DOHH2 (cell line): ENCODE results near the gene POU5F1.
"Not testable (repeated sequence)": the region's sequence is repeated elsewhere in the genome, so short reads cannot be mapped to it uniquely, and the experiment has no call there.

ENCODE experiments used
- H3F3A ChIP-seq: fragments of 200-600 bp; sonication (generic), shearing (Covaris generic); 2 replicates; pipeline ENCODE4 v1.6.0; 2016; ENCODE audit warnings: antibody characterized with exemption, mild to moderate bottlenecking; ENCODE audit not compliant: control insufficient read depth, insufficient read depth
- H3K27ac ChIP-seq: fragments of 200-600 bp; sonication (generic); 2 replicates; pipeline ENCODE4 v1.5.1; 2014; ENCODE audit warnings: low read depth, mild to moderate bottlenecking, low read length, moderate library complexity
- H3K27me3 ChIP-seq: fragments of 200-600 bp; sonication (generic); 2 replicates; pipeline ENCODE4 v1.6.1; 2014; ENCODE audit warnings: mild to moderate bottlenecking, low read length, mixed read lengths; ENCODE audit not compliant: control insufficient read depth
- H3K36me3 ChIP-seq: fragments of 200-600 bp; sonication (generic); 2 replicates; pipeline ENCODE4 v1.6.1; 2014; ENCODE audit warnings: mild to moderate bottlenecking, low read length, moderate library complexity, mixed read lengths; ENCODE audit not compliant: control insufficient read depth
- H3K4me1 ChIP-seq: fragments of 200-600 bp; sonication (generic); 2 replicates; pipeline ENCODE4 v1.6.1; 2014; ENCODE audit warnings: mild to moderate bottlenecking, low read length, mixed read lengths; ENCODE audit not compliant: control insufficient read depth
- H3K4me2 ChIP-seq: fragments of 200-600 bp; sonication (generic); 2 replicates; pipeline ENCODE4 v1.6.0; 2014; ENCODE audit warnings: mild to moderate bottlenecking, low read length, moderate library complexity
- H3K4me3 ChIP-seq: fragments of 200-600 bp; sonication (generic); 2 replicates; pipeline ENCODE4 v1.5.1; 2014; ENCODE audit warnings: mild to moderate bottlenecking, low read length, mixed read lengths
- H3K79me2 ChIP-seq: fragments of 200-600 bp; sonication (generic); 2 replicates; pipeline ENCODE4 v1.6.1; 2014; ENCODE audit warnings: mild to moderate bottlenecking, low read length, mixed read lengths; ENCODE audit not compliant: control insufficient read depth
- H3K9me2 ChIP-seq: fragments of 200-600 bp; sonication (generic); replicated peaks from 2 replicates; pipeline ENCODE4 v1.6.1; 2014; ENCODE audit warnings: mild to moderate bottlenecking, low read length, mixed read lengths; ENCODE audit not compliant: control insufficient read depth
- H3K9me3 ChIP-seq: fragments of 200-600 bp; sonication (generic); 2 replicates; pipeline ENCODE4 v1.6.1; 2014; ENCODE audit warnings: antibody characterized with exemption, low read length, mixed read lengths; ENCODE audit not compliant: control insufficient read depth, insufficient read depth
- H4K20me1 ChIP-seq: fragments of 200-600 bp; sonication (generic); 2 replicates; pipeline ENCODE4 v1.6.0; 2014; ENCODE audit warnings: low read depth, mild to moderate bottlenecking, antibody characterized with exemption, low read length, moderate library complexity; ENCODE audit not compliant: control insufficient read depth, insufficient read depth
- EZH2phosphoT487 ChIP-seq: fragments of 200-600 bp; sonication (generic); IDR thresholded peaks from 2 replicates; pipeline ENCODE4 v1.6.1; 2017; ENCODE audit warnings: borderline replicate concordance, mild to moderate bottlenecking, antibody characterized with exemption, low read length, moderate library complexity, mixed read lengths
- TF ChIP-seq, protein P1 (sequence below): fragments of 200-600 bp; sonication (generic); IDR thresholded peaks from one replicate; pipeline ENCODE4 v1.5.1; 2014; ENCODE audit warnings: antibody characterized with exemption, mild to moderate bottlenecking, low read depth, low read length; ENCODE audit not compliant: poor library complexity, severe bottlenecking

The POU5F1 gene

DNA sequence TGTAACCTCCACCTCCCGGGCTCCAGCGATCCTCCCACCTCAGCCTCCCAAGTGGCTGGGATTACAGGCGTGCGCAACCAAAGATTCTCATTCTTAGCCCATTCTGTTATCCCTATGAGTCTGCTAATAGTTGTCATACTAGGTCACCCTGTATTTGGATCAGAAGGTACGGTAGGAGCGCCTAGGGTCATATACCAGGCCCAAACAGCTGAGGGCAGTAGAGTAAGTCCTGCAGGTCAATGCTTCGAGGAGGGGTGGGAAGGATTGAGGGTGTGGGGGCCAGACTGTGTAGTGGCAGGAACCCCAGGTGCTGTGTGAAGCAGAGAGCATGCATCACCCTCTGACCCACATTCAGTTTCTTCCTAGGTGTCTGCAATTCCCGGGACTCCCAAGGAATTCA is 22.7 kb upstream of the POU5F1 start:
- Histone ChIP-seq H3K27ac (no peak overlapping the region), H3K27me3 (no peaks in the 10 kb centered on the region), H3K9me3 (no peaks in the 10 kb centered on the region), H3K4me1 (peaks cover 21% of the 10 kb centered on the region), H3K9me2 (no peaks in the 10 kb centered on the region), H3K79me2 (peaks cover 14% of the 10 kb centered on the region), H3K4me3 (no peak overlapping the region), H3K4me2 (no peak overlapping the region), H4K20me1 (no peaks in the 10 kb centered on the region), H3K36me3 (peaks cover 8% of the 10 kb centered on the region; the same call in 1 of the 2 replicates), H3F3A (peaks cover 12% of the 10 kb centered on the region; the same call in 1 of the 2 replicates)
- no peak for TF ChIP-seq EZH2phosphoT487
- TF ChIP-seq, protein P1, sequence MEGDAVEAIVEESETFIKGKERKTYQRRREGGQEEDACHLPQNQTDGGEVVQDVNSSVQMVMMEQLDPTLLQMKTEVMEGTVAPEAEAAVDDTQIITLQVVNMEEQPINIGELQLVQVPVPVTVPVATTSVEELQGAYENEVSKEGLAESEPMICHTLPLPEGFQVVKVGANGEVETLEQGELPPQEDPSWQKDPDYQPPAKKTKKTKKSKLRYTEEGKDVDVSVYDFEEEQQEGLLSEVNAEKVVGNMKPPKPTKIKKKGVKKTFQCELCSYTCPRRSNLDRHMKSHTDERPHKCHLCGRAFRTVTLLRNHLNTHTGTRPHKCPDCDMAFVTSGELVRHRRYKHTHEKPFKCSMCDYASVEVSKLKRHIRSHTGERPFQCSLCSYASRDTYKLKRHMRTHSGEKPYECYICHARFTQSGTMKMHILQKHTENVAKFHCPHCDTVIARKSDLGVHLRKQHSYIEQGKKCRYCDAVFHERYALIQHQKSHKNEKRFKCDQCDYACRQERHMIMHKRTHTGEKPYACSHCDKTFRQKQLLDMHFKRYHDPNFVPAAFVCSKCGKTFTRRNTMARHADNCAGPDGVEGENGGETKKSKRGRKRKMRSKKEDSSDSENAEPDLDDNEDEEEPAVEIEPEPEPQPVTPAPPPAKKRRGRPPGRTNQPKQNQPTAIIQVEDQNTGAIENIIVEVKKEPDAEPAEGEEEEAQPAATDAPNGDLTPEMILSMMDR, result no peak

DNA sequence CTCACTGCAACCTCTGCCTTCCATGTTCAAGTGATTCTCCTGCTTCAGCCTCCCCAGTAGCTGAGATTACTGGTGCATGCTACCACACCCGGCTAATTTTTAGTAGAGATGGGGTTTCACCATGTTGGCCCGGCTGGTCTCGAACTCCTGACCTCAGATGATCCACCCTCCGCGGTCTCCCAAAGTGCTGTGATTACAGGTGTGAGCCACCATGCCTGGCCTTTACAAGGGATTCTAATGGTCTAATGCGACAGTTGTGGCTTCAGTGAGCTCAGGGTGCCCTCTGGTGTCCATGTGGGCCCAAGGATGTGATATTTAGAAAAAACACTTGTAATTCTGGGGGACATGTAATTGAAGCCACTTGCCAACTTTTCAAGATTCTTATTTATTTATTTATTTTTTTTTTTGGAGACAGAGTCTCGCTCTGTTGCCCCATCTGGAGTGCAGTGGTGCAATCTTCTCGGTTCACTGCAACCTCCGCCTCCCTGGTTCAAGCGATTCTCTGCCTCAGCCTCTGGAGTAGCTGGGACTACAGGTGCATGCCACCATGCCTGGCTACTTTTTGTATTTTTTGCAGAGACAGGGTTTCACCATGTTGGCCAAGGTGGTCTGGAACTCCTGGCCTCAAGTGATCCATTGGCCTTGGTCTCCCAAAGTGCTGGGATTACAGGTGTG is 22.1 kb upstream of the POU5F1 start:
- not testable (repeated sequence) for H3K4me2 ChIP-seq, H3K4me3 ChIP-seq, H3K27me3 ChIP-seq, H4K20me1 ChIP-seq, H3F3A ChIP-seq, H3K27ac ChIP-seq, H3K9me2 ChIP-seq, H3K9me3 ChIP-seq, H3K36me3 ChIP-seq
- Histone ChIP-seq H3K4me1 (peaks cover 21% of the 10 kb centered on the region), H3K79me2 (peaks cover 12% of the 10 kb centered on the region)
- TF ChIP-seq, protein P1, result peak; percentile 64

- no peak overlapping the region for H3K27ac ChIP-seq
- no peak overlapping the region for H3K4me3 ChIP-seq
- no peaks in the 10 kb centered on the region for H3K27me3 ChIP-seq
- no peaks in the 10 kb centered on the region for H4K20me1 ChIP-seq
- H3K9me3 ChIP-seq, result no peaks in the 10 kb centered on the region
- no peaks in the 10 kb centered on the region for H3K9me2 ChIP-seq
- H3K4me2 ChIP-seq, result no peak overlapping the region
- H3F3A ChIP-seq, result peaks cover 7% of the 10 kb centered on the region; the same call in 1 of the 2 replicates
- 0 out of 2 replicates have a peak, but pooled peaks cover 2% of the 10 kb centered on the region for H3K36me3 ChIP-seq
- no peak for TF ChIP-seq EZH2phosphoT487
- TF ChIP-seq, protein P1, result no peak
- H3K79me2 ChIP-seq, result peaks cover 3% of the 10 kb centered on the region; the same call in 1 of the 2 replicates
- H3K4me1 ChIP-seq, result peaks cover 16% of the 10 kb centered on the region
These were observed 20.0 kb upstream of the POU5F1 start for GRCh38 chr6:31190488-31190887.

DNA sequence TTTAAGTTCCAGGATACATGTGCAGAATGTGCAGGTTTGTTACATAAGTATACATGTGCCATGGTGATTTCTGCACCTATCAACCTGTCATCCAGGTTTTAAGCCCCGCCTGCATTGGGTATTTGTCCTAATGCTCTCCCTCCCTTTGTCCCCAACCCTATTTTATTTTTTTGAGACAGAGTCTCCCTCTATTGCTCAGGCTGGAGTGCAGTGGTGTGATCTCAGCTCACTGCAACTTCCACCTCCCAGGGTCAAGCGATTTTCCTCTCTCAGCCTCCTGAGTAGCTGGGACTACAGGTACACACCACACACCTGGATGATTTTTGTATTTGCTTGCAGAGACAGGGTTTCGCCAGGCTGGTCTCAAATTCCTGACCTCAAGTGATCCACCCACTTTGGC is 18.7 kb upstream of the POU5F1 start:
- H3K4me2 ChIP-seq, H3K9me3 ChIP-seq, H3K36me3 ChIP-seq: not testable (repeated sequence)

More for the DNA sequence above, 18.7 kb upstream of the POU5F1 start:
- not testable (repeated sequence) for H3K4me3 ChIP-seq, H4K20me1 ChIP-seq, H3K27ac ChIP-seq, H3K27me3 ChIP-seq, H3F3A ChIP-seq, H3K79me2 ChIP-seq, H3K9me2 ChIP-seq
- peaks cover 12% of the 10 kb centered on the region for H3K4me1 ChIP-seq
